Activated gamma-delta T cell (primary cell): ENCODE results near the gene RASD2.

Experiments
- DNase-seq: peaks from one replicate; lab custom pipeline; 2025; lab: John Stamatoyannopoulos, UW

RASD2 gene

GRCh38 chr22:35560366-35560765, 19.7 kb downstream of the RASD2 start:
- no peak for DNase-seq

- no peak for DNase-seq
Measured at GRCh38 chr22:35560824-35561223, 20.2 kb downstream of the RASD2 start.

GRCh38 chr22:35561796-35562526, 21.3 kb downstream of the RASD2 start:
- no peak for DNase-seq

- no peak for DNase-seq
Measured at GRCh38 chr22:35563211-35563610, 22.6 kb downstream of the RASD2 start.

GRCh38 chr22:35564975-35565867, 24.6 kb downstream of the RASD2 start:
- DNase-seq = no peak

- DNase-seq = no peak
Measured at GRCh38 chr22:35567351-35568141, 26.9 kb downstream of the RASD2 start.

GRCh38 chr22:35568751-35569739, 28.4 kb downstream of the RASD2 start:
- no peak for DNase-seq

GRCh38 chr22:35569916-35570315, 29.3 kb downstream of the RASD2 start:
- no peak for DNase-seq

GRCh38 chr22:35570686-35571194, 30.1 kb downstream of the RASD2 start:
- DNase-seq = no peak

- DNase-seq = no peak
Measured at GRCh38 chr22:35572556-35572955, 31.9 kb downstream of the RASD2 start.

- DNase-seq = no peak
Measured at GRCh38 chr22:35575116-35575748, 34.6 kb downstream of the RASD2 start.

- DNase-seq = no peak
Measured at GRCh38 chr22:35576671-35577070, 36.0 kb downstream of the RASD2 start.

- DNase-seq = no peak
Measured at GRCh38 chr22:35577799-35578659, 37.4 kb downstream of the RASD2 start.

GRCh38 chr22:35578836-35579575, 38.4 kb downstream of the RASD2 start:
- no peak for DNase-seq

GRCh38 chr22:35580351-35581022, 39.9 kb downstream of the RASD2 start:
- DNase-seq = no peak

GRCh38 chr22:35581023-35581413, 40.4 kb downstream of the RASD2 start:
- DNase-seq = no peak

- DNase-seq = no peak
Measured at GRCh38 chr22:35582218-35582860, 41.7 kb downstream of the RASD2 start.
